NCI-H1105 (cell line): Measurements from ENCODE around the gene PMVK.
A peak's percentile ranks its signal among the peaks of the same experiment; 100 is the strongest.

ENCODE experiments used
- DNase-seq: peaks from one replicate; lab custom pipeline; 2025; lab: John Stamatoyannopoulos, UW

Gene PMVK

GRCh38 chr1:154945962-154946850, 9.7 kb upstream of the PMVK start:
- DNase-seq = no peak

GRCh38 chr1:154945160-154945961, 8.8 kb upstream of the PMVK start:
- DNase-seq = no peak

GRCh38 chr1:154944401-154945159, 8.1 kb upstream of the PMVK start:
- DNase-seq = no peak

GRCh38 chr1:154943649-154944400, 7.3 kb upstream of the PMVK start:
- peak; percentile 34 for DNase-seq

DNA sequence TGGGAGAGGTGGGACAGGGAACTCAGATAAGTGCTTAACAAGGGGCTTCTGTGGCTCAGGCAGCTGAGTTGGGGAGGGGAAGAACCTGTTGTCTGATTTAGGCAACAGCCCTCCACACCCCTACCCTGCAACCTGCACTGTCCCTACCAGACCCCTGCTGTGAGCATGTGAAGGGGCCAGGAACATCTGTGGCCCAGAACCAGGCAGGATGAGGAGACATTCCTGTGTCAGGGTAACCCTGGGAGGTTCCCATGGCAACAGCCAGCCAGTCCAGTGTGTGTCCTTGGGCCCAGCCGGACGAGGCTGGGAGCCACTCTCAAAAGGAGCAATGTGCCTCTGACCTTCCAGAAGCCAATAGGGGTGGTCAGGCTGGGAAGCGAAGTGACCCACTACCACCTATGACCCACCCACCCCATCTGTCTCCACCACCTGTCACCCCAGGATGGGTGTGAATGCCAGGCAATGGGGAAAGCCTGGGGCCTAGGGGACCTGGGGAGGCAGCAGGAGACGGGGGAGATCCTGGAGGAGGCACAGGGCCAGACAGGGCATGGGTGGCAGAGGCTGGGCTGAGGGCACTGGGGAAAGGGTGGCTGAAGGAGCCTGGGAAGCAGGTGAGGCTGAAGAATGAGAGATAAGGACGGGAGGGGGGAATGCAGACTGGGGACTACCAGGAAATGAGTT, 5.0 kb upstream of the PMVK start:
- no peak for DNase-seq

- no peak for DNase-seq
Observed at GRCh38 chr1:154940651-154941194, 4.2 kb upstream of the PMVK start.

DNA sequence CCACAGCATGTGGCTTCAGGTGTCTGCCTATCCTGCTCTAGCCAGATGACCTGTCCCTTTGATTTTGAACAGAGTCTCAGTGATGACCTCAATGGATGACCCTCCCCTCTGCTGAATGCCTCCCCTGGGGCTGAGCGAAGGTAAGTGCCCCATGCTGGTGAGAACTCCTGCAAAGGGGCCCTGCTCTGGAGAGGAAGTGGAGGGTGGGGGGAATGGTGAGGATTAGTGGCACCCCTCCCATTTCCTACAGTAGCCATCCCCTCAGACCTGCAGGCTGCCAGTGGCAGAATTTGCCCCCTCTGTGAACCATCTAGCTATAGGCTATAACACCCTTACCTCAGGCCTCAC, 3.7 kb upstream of the PMVK start:
- DNase-seq = no peak

GRCh38 chr1:154938604-154939399, 2.3 kb upstream of the PMVK start:
- DNase-seq = no peak

- no peak for DNase-seq
Observed at GRCh38 chr1:154937988-154938386, 1.5 kb upstream of the PMVK start.

DNA sequence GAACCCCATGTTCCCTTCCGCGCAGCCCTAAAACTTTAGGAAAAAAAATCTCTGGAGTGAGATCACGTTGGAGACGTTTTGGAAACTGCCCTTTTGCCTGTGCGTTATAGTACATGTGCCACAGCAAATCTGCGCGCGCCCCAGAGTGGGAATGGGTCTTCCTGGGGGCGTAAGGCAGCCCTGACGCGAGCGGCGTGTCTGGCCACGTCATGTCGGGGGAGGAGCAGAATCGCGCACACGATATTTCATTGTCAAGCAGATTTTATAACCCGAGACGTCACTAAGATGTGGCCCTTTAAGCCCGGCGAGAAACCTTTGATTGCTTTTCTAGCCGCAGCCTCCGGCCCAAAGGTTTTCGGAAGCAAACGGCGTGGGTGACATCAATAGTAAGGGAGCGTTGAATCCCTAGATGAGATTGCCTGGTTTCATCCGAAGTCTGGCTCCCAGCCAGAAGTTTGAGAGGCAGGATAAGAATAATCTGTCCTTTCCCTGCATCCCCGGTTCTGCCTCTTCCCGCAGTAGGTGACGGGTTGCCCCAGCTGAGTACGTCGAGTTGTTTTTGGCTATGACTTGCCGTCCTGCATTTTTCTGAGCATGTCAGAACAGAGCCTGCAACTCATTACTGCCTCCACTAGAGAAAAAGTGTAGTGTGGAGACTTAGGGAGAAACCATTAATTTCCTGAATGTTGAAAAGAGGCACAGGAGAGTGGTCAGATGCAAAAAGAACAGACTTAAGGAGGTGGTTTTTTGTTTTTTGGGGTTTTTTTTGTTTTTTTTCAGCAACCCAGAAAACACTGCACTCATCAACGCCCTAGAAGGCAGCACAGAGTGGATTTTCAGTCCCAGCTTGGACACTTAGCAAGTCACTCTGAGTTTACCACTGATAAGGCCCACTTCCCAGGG, 817 bp upstream of the PMVK start:
- DNase-seq = peak; percentile 87

DNA sequence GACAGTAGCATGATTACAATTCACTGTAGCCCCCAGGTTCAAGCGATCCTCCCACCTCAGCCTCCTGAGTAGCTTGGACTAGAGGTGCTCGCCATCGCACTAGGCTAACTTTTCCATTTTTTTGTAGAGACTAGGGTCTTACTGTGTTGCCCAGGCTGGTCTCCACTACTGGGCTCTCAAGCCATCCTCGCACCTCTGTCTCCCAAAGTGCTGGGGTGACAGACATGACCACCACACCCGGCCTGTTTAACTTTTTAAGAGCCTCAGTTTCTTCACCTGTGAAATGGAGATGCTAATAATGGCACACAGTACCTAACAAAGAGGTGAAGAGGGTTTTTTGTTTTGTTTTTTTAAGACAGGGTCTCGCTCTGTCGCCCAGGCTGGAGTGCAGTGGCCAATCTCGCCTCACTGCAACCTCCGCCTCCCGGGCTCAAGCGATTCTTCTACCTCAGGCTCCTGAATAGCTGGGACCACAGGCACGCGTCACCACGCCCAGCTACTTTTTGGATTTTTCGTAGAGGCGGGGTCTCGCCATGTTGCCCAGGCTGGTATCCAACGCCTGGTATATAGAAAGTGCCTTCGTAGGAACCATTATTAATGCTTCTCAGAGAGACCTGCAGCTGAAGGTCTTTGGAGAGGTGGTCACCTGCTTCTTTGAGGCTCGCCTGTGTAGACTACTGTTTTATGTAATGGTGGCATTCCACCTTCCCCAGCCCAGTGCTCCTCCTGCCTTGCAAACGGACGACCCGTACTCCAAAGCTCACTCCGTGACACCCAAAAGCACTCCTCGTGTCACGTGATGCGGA, 567 bp downstream of the PMVK start:
- no peak for DNase-seq

GRCh38 chr1:154934358-154934948, 2.1 kb downstream of the PMVK start:
- DNase-seq = no peak

GRCh38 chr1:154931940-154932487, 4.5 kb downstream of the PMVK start:
- no peak for DNase-seq

DNA sequence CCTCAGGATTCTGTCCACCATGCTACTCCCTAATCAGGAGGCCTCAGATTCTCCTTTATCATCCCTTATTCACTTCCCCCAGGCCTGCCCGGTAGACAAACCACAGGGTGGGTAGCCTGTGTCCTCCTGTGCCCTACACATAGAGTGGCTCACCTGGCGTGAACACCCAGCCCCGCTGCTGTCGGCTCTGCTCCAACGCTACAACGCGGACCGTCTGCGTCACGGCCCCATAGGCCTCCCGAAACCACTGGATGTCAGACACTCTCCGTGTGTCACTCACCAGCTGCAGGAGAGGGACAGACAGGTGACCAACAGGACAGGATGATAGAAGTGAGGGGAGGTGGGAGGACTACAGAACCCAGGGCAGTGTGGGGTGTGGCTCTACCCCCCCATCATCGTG, 10.3 kb downstream of the PMVK start:
- no peak for DNase-seq

GRCh38 chr1:154925335-154926170, 11.0 kb downstream of the PMVK start:
- no peak for DNase-seq

GRCh38 chr1:154923695-154924094, 12.8 kb downstream of the PMVK start:
- DNase-seq = no peak

DNA sequence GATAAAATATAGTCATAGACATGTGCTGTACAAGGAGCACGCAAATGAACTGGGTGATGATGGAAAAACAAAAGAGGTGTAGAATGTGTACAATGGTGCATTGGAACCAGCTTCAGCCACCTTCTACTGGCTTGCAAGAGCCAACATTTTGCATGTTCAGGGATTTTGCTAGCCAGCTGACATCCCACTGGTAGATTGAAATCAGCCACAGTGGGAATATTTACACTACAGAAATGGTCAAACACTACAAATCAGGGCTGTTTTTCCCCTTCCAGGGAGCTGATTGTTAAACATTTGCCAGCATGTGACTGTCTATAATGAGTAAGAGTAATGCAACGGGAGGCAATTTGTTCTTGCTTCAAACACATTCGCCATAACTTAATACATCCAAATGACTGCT, 23.2 kb downstream of the PMVK start:
- no peak for DNase-seq
